ENCODE data around the gene KCNJ15.

KCNJ15 gene

DNA sequence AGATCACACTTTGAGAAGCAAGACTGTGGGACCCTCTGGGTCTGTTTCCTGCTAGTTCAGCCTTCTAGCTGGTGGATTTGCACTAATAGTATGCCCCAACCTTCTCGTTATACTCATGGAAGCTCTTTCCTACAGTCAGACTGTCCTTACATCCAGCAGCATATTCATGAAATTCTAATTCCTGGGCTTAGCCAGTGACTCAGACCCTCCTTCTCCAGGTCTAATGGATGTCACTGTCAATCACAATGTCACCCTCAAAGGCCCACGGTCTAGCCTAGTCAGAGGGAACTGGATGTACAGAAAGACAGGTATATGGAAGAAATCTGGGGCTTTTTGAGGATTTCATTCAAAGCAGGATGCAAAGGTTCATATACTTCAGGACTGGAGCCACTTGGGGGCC is 72.4 kb downstream of the KCNJ15 start:
- no peak for DNase-seq

DNA sequence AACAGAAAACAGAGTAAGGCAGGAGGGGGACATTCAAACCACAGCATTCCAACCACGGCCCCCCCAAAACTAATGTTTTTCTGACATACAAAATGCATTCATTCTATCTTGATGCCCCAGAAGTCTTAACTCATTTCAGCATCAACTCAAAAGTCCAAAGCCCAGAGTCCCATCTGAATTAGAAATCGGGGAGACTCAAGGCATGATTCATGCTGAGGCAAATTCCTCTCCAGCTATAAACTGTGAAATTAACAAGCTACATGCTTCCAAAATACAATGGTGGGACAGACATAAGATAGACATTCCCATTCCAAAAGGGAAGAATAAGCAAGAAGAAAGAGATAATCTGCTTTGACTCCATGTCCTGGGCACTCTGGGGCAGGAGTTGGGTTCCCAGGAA is 73.9 kb downstream of the KCNJ15 start:
- DNase-seq = no peak

DNA sequence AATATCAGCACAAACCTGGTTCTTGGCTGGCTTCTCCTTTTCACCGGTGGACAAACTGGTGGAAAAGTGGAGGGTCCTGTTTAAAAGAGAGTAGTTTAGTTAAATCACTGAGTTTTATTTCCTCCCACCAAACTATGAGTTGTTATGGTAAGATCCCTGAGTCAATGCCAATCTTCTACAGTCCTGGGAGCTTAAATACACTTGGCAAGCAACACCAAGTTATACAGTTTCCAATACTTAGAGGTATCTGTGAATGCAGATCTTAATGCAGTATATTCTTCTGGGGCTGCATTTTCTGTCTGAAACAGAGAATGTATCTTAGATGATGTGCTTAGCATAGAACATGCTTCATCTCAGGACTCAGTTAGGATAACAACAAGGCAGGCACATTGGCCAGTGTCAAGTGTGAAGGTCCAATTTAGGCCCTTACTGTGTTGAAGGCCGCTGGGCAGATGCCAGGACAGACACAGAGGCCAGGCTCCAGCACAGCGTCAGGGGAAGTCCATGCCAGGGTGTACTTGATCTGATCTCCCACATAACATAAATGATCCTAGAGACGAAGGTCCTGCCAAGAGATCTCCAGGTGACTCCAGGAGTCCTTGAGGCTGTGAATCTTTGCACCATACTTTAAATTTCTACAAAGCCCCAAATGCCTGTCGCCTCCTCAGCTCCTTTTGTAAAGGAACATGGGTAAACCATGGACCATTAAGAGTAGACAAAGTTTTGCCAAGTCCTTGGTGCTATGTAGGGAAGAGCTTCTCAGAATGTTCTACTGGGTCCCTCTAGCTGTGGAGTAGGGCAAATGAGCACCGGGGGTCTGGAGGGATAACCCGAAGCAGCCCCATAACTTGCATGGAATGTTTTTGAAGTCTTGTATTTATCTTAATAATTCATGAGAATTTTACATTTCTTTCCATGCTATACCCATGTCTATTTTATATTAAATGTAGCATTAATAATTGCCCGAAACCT is 76.8 kb downstream of the KCNJ15 start:
- no peak for DNase-seq

DNA sequence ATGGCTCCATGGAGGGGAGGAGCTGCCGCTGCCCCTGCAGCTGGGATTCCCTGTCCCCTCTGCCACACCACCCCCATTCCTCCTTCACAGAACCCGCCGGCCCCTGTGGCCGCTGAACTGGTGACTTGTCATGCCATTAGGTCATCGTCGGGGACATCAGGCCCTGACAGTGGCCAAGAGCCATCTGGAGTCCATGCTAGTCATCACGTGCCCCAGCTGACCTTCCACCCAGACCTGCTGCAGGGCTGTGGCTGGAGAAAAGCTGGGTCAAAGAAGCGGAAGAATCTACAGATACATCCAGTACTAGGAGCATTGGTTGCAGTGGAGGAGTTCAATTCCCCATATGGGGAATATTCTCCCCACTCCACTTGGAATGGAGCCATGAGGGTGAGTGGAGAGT is 78.1 kb downstream of the KCNJ15 start:
- DNase-seq = no peak

DNA sequence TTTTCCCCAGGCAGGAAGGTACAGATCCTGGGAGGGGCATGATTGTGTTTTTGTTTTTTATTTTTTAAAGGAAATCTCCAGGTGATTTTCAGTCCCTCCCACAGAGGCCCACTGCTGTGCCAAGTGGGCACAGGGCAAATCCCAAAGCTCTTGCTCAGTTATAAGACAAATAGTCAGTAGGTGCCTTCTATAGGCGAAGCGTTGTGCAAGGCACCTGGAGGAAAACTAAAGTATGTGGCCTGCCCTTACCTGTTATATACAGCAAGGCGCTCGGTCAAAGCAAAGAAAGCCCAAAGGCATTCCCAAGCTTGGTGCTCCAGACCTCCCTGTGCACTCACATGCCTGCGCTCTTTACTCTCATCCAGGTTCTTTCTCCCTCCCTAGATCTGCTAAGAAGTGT is 81.0 kb downstream of the KCNJ15 start:
- DNase-seq = no peak

DNA sequence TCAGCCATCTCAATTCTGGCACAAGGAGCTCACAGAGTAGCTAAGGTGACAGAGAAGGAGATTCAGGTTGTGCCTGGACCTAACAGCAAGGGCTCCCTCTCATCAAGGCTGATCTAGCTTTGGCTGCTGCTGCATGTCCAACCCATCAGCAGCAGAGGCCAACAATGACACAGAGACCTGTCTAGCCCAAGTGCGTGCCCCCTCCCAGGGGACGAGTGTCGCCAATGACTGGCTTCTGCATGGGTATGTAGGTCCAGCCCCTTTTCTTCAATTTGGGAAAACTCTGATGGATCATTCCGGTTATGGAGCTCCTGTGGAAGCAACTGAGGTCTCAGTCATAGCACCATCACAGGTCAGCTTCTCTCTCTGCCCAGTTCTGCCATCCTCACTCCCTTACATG is 83.3 kb downstream of the KCNJ15 start:
- DNase-seq = no peak

DNA sequence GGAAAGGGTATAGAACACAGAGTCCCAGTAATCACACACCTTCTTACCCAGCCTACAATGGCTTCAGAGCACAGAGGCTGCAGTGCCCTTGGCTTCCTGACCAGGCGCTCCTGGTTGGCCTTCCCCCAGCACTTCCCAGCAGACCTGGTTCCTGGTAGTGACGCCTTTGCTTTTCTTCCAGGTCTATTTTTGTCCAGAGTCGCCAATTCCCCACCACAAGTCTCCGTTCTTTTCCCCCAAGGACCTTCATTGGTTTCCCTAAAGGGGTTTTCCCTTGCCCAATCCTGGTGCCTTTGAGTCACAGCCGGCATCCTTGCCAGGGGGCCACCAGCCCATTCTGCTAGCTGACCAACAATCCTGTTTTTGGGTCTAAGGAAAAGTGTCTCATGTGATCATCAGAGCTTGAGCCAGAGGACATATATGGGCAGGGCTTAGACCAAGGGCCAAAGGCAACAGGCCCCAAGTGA is 84.8 kb downstream of the KCNJ15 start:
- DNase-seq = no peak

DNA sequence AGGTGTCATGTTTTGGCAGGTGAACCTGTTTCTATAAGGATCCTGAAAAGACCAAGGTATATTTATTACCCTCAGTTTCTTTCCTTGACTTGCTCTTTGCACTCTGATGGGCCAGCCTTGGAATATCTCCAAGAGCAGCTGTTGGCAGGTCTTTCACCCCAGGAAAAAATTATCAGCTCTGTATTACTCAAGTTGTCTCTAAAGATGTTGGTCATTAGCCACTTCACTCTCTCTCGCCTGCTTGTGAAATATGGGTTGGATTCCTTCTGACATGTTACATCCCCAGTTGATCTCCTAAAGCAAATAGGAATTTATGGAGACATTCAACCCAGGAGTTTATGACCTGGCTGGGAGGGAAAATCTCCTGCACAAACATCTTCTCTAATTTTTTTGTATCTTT is 85.9 kb downstream of the KCNJ15 start:
- no peak for DNase-seq

DNA sequence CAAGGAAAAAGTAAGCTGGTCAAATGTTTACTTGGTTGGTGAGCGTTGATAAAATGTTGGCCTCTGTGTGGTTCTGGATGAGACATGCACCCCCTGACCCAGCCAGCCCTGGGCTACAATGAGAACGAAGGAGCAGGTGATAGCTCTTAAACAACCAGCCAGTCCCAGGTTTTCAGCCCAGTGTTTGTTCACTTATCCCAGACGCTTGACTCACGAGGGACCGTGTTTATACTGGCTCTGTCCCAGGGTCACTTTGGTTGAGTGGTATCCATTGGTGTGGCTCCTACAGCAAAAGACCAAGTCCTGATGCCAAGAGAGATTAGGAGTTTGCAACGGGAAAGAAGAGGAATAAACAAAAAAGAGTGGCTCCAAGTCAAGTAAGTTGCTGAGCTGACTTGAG is 86.9 kb downstream of the KCNJ15 start:
- DNase-seq = no peak

DNA sequence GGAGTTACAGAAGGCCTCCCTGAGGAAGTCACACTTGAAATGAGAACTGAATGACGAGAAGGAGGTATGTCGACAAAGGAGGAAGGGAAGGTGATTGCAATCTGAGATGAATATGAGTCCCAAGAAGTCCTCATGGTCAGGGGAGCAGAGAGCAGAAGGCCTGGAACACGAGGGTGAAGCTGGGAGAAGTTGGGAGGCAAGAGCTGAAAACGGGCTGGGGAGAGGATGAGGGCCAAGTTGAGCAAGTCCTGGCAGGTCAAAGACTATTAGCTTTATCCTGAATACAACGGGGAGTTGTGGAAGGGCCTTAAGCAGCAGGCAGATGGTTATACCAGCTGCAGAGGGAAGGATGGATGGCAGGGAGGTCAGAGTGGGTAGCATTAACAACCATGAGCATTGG is 89.5 kb downstream of the KCNJ15 start:
- no peak for DNase-seq

DNA sequence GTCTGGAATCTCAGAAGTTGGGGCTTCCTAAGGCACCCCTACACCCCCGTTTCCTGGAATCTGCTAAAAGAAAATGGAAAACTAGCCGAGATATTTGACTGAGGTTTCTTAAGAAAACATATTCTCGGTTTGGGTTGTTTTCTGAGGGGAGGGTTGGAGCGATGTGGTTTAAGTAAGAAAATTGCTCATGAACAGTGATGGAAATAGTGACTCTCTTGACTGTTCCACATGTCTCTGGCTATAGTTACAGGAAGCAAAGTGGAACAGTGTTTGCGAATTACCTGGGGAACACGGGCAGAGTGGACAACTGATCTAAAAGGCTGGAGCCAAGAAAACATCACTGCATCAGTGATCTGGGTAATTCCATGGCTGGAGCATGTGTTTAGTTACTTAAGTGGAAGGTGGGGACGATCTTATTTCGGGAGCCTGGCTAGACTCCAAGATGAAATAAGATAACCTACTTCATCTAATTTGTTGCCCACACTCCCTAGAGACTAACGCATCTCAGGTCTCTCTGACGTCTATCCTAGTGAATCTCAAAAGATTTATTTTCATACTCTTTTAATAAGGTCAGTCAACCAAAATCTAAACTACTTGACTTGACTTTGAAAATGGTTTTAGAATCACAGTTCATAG is 92.4 kb downstream of the KCNJ15 start:
- DNase-seq = peak; percentile 35

DNA sequence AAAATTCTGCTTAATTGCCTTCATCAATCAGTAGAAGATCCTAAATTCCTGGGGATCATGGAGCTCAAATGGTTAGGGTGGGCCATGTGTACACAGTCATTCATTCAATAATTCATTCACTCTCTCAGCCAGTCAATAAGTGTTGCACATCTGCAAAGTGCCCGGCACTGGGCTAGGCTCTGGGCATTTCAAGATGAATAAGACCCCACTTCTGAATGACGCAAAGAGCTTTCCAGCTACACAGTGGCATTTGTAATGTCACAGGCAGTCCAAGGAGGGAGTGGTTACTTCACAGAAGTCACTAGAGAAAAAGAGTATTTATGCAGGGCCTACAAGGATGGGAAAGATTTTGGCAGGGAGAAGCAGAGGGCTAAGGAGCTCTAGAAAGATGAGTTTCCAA is 93.2 kb downstream of the KCNJ15 start:
- DNase-seq = no peak

DNA sequence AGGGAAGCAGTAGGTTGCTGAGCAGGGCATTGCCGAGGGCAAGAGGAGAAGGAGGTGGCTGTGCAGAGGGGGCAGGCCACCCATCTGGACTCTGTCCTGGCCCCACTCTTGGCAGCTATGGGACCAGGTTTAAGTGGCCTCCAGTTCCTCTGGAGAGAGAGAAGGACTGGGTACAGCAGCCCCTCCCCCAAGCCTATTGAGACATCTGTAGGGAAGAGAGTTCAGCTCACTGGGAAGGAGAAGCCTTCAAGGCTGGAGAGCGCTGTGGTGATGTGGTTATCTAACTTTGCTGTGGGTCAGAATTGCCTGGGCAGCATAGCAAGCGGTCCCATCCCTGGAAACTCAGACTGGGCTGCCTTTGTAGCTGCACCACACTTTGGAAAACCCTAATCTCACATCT is 93.9 kb downstream of the KCNJ15 start:
- DNase-seq = no peak

DNA sequence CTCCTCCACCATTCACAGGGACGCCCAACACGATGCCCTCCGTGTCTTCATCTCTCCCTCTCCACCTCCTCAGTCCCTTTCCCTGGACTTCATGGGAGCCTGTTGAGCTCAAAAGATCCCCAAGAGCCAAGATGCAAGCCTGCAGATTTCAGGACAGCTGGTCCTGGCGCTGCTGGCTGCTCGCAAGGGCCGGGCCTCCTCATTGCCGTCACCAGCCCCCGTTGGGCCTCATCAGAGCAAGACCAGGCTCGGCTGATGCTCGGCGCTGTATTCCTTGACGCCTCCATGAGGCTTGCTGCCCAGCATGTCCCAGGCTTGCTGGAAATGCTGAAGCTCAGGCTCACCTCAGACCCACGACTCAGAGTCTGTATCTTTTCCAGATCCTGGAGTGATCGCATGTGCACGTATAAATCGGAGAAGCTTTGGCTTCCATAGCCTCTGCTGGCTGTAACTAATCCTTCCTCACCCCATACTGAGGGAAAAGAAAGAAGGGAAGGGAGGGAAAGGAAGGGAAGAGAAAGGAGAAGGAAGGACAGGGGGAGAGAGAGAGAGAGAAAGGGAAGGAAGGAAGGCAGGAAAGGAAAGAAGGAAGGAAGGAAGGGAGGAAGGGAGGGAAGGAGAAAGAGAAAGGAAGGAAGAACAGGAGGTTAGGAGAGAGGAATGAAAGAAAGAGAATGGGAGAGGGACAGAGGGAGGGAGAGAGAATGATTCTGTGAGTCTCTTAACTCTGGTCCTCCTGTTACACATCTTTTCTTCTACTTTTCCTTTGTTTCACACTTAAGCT is 94.6 kb downstream of the KCNJ15 start:
- no peak for DNase-seq

DNA sequence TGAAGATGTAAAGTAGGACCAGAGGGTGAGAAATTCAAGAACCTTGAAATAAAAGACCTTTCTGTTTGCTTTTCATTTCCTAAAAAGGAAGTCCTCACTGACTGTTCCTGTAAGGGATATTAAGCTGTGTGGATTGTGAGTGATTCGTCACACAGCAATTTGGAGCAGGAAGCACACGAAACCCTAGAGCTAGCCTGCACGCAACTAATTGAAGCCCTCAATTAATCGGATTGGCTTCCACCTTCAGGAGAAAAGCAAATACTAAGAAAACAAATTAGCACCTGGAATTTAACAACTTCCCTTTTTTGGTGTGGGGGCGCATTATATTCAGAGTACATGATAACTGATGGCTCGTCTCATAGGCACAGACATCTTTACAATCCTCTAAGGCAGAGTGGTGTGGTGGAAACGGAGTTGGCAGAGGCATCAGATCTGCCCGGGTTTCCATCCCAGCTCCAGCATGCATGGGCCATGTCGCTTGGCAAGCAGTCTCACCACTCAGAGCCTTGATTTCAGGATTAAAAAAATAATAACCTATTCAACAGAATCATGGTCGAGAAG is 95.2 kb downstream of the KCNJ15 start:
- no peak for DNase-seq

DNA sequence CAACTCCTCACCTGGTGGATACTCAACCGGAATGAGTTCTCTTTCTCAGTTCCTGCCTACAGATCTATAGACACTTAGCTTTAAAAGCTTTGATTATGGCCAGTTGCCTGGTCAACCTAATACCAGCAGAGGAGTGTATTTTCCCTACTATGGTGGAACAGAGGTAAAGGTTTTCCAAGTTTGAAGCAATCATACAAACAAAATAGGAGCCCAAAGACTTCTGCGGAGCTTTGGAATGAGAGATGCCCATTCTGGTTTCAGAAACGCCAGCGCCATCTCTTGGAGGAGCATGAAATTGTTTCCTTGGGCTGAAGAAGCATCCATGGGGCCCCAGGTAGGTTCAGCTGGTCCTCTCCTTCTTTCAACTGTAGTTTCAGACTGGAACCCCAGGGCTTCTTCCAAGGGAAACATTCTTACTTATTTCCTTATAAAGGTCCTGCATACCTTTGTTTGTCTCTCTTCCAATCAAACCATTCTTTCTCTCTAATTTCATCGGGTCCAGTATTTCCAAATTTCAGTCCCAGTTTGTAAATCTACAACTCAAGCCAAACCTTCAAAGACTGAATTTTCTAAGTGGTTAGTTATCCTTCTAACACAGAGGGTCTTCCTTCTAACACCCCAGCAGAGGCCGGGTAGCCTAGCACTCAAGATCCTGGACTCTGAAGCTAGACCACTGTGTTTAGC is 95.9 kb downstream of the KCNJ15 start:
- peak; percentile 59 for DNase-seq

DNA sequence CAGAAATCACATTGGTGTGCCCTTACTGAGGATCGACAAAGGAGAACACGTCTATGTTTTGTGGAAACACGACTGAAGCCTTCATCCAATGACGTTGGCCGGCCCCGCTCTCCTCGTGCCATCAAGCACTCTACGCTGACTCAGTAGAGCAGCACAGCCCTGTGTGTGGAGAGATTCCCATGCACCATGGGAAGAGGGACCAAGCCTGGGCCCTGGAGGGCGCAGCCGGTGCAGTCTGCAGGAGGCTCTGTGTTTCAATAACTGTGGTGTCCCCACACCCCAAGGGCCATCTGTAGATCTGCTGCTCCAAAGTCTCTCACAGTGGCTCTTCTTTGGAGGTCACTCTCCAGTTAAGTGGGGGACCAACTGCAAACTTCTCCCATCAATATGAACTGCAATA is 97.4 kb downstream of the KCNJ15 start:
- no peak for DNase-seq

DNA sequence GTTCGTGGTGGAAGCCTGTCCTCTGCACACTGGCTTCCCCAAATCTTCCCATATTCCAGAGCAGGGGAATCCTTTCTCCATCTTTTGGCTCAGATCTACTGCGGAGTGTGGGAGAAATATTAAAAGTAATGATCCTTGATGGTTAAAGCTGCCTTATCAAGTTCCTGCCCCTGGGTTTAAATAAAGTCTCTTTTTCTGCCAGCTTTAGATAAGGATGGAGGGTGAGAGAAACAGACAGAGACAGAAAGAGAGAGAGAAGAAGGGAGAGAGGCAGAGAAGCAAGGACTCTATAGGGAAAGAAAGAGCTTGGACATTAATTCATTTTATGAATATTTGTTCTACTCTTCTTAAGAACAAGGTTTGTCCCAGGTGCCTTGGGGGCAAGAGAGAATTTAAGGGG is 98.0 kb downstream of the KCNJ15 start:
- DNase-seq = no peak

DNA sequence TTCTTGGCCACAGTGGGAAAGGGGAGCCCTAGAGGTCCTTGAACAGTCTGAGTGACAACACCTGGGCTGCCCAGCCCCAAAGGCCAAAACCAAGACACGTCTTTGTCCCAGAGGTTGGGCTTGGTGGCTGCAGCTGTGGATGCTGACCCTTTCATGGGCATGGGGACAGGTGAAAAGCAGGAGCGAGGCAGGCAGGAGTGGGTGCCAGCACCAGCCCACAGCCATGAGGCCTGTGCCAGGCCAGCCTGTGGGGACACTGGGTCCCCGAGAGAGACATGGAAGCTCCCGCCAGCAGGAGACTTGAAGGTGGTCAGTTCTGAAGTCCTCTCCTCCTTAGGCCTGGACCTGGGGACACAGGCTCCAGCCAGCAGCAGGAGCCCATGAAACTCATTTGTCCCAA is 98.6 kb downstream of the KCNJ15 start:
- no peak for DNase-seq

DNA sequence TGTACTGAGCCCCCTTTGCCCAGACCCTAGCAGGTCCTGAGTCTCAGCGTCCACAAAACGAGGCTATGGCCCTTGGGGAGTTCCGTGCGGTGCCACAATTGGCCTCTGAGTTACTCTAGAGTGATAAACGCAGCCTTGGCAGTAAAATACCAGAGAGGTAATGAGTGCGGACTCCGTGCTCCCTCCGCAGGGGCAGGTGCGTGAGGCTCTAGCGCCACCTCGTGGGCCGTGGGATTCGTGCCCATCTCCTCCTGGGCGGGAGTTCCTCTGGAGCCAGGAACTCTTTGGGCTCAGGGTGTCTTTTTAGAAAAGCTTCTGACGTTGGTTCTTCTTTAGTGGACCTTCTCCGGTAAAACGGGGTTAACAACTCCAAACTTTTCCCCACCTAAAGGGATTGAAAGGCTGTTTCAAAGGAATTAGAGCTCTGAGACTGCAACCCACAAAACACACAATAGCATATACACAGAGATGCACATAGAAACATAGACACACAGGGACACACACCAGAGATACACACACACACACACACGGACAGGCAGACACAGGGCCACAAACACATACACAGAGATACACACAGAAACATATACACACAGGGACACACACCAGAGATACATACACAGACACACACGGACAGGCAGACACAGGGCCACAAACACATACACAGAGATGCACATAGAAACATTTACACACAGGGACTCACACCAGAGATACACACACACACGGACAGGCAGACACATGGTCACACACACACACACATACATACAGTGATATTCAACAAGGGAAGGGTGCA is 99.4 kb downstream of the KCNJ15 start:
- peak; percentile 24 for DNase-seq
